AG08396 (cell line): ENCODE results near the gene RAD9B.
"Not testable (repeated sequence)": the region's sequence is repeated elsewhere in the genome, so short reads cannot be mapped to it uniquely, and the experiment has no call there.

Experiments used
- DNase-seq: peaks from one replicate; pipeline ENCODE4 v3.0.0; 2012; ENCODE audit warnings: low spot score, mixed read lengths

The RAD9B gene

GRCh38 chr12:110528277-110528839 is 26.2 kb downstream of the RAD9B start:
- no peak for DNase-seq

- no peak for DNase-seq
Observed at GRCh38 chr12:110530511-110530910, 28.4 kb downstream of the RAD9B start.

GRCh38 chr12:110531741-110532333 is 29.7 kb downstream of the RAD9B start:
- no peak for DNase-seq

- DNase-seq: no peak
Observed at GRCh38 chr12:110532644-110533043, 30.5 kb downstream of the RAD9B start.

GRCh38 chr12:110533607-110534006 is 31.5 kb downstream of the RAD9B start:
- DNase-seq: peak; percentile 31

GRCh38 chr12:110534811-110535210 is 32.7 kb downstream of the RAD9B start:
- no peak for DNase-seq

- DNase-seq: no peak
Observed at GRCh38 chr12:110536834-110537604, 34.9 kb downstream of the RAD9B start.

- no peak for DNase-seq
Observed at GRCh38 chr12:110537605-110538409, 35.7 kb downstream of the RAD9B start.

GRCh38 chr12:110538869-110539622 is 36.9 kb downstream of the RAD9B start:
- no peak for DNase-seq

- DNase-seq: no peak
Observed at GRCh38 chr12:110540048-110540447, 37.9 kb downstream of the RAD9B start.

- DNase-seq: peak; percentile 39
Observed at GRCh38 chr12:110543252-110543959, 41.3 kb downstream of the RAD9B start.

- DNase-seq: no peak
Observed at GRCh38 chr12:110543965-110544364, 41.8 kb downstream of the RAD9B start.

- not testable (repeated sequence) for DNase-seq
Observed at GRCh38 chr12:110545259-110545658, 43.1 kb downstream of the RAD9B start.

GRCh38 chr12:110545812-110546211 is 43.7 kb downstream of the RAD9B start:
- no peak for DNase-seq

GRCh38 chr12:110546339-110546738 is 44.2 kb downstream of the RAD9B start:
- peak; percentile 49 for DNase-seq

- no peak for DNase-seq
Observed at GRCh38 chr12:110547090-110547489, 45.0 kb downstream of the RAD9B start.

- no peak for DNase-seq
Observed at GRCh38 chr12:110548678-110549077, 46.5 kb downstream of the RAD9B start.

- DNase-seq: no peak
Observed at GRCh38 chr12:110549716-110550115, 47.6 kb downstream of the RAD9B start.

GRCh38 chr12:110550981-110551380 is 48.9 kb downstream of the RAD9B start:
- no peak for DNase-seq
